Liver (tissue), 9 donors: ENCODE measurements around the gene JAML. TPM values are rescaled to one million over a fixed set of nuclear protein-coding genes. Genes with fewer than 3 reads are reported as not detected.

ENCODE experiments used
- DNase-seq: peaks from one replicate; pipeline ENCODE4 v3.0.0-alpha.2; 2017; ENCODE audit warnings: low spot score
- H3K27ac ChIP-seq, 2 donors: one replicate each; pipeline ENCODE4 v1.7.0; 2013; ENCODE audit warnings: inconsistent platforms in 2 of 2, low read length in 2 of 2, control low read depth in 1 of 2, low read depth in 1 of 2, mild to moderate bottlenecking in 1 of 2
- H3K27me3 ChIP-seq, 4 donors: one replicate each; pipeline versions ENCODE4 v1.6.1 to v1.7.0; 2013; ENCODE audit warnings: low read length in 3 of 4, inconsistent platforms in 1 of 4, mild to moderate bottlenecking in 1 of 4, moderate library complexity in 1 of 4; ENCODE audit not compliant: control insufficient read depth in 4 of 4, insufficient read depth in 4 of 4
- H3K36me3 ChIP-seq, 4 donors: one replicate each; pipeline versions ENCODE4 v1.6.1 to v1.7.0; 2013; ENCODE audit warnings: low read length in 3 of 4, mild to moderate bottlenecking in 3 of 4, low read depth in 1 of 4, moderate library complexity in 1 of 4; ENCODE audit not compliant: control insufficient read depth in 4 of 4, insufficient read depth in 3 of 4
- H3K4me1 ChIP-seq, 4 donors: one replicate each; pipeline versions ENCODE4 v1.6.1 to v1.7.0; 2013; ENCODE audit warnings: low read length in 3 of 4, mild to moderate bottlenecking in 3 of 4, moderate library complexity in 1 of 4; ENCODE audit not compliant: control insufficient read depth in 4 of 4, insufficient read depth in 4 of 4
- H3K4me3 ChIP-seq, 3 donors: one replicate each; pipeline versions ENCODE4 v1.6.1 to v1.7.0; 2013; ENCODE audit warnings: low read length in 3 of 3, control low read depth in 1 of 3, low read depth in 1 of 3, mild to moderate bottlenecking in 1 of 3
- H3K9ac ChIP-seq, 2 donors: one replicate each; pipeline ENCODE4 v1.7.0; 2013; ENCODE audit warnings: low read length in 2 of 2, mild to moderate bottlenecking in 2 of 2, moderate library complexity in 2 of 2, control low read depth in 1 of 2, low read depth in 1 of 2
- H3K9me3 ChIP-seq, 4 donors: one replicate each; pipeline versions ENCODE4 v1.6.1 to v1.7.0; 2013; ENCODE audit warnings: low read length in 3 of 4; ENCODE audit not compliant: control insufficient read depth in 4 of 4
- ATF3 ChIP-seq: IDR thresholded peaks from 2 replicates; pipeline ENCODE4 v1.6.1; 2016; ENCODE audit warnings: antibody characterized with exemption
- EGR1 ChIP-seq, 2 donors: IDR thresholded peaks; 2 replicates each; pipeline ENCODE4 v1.6.1; 2016 to 2018; ENCODE audit warnings: antibody characterized with exemption in 2 of 2, low read depth in 2 of 2
- FOXA1 ChIP-seq: IDR thresholded peaks from 2 replicates; pipeline ENCODE4 v1.6.1; 2016; ENCODE audit warnings: antibody characterized with exemption
- GABPA ChIP-seq, 2 donors: IDR thresholded peaks in 1 of 2; conservative IDR thresholded peaks in 1 of 2; 2 replicates each; pipeline ENCODE4 v1.6.1; 2016; ENCODE audit warnings: antibody characterized with exemption in 2 of 2, mild to moderate bottlenecking in 1 of 2, moderate library complexity in 1 of 2
- HNF4A ChIP-seq, 2 donors: conservative IDR thresholded peaks; 2 replicates each; pipeline ENCODE4 v1.6.1; 2016; ENCODE audit warnings: antibody characterized with exemption in 2 of 2, mild to moderate bottlenecking in 2 of 2
- HNF4G ChIP-seq: IDR thresholded peaks from 2 replicates; pipeline ENCODE4 v1.6.1; 2016; ENCODE audit warnings: antibody characterized with exemption
- JUND ChIP-seq, 2 donors: IDR thresholded peaks; 2 replicates each; pipeline ENCODE4 v1.6.1; 2016; ENCODE audit warnings: antibody characterized with exemption in 2 of 2
- MAX ChIP-seq: IDR thresholded peaks from 2 replicates; pipeline ENCODE4 v1.6.1; 2016; ENCODE audit warnings: antibody characterized with exemption
- NR2F2 ChIP-seq: IDR thresholded peaks from 2 replicates; pipeline ENCODE4 v1.6.1; 2016; ENCODE audit warnings: antibody characterized with exemption
- RAD21 ChIP-seq, 2 donors: IDR thresholded peaks; 2 replicates each; pipeline ENCODE4 v1.6.1; 2016; ENCODE audit warnings: antibody characterized with exemption in 2 of 2, mild to moderate bottlenecking in 2 of 2
- RXRA ChIP-seq, 2 donors: IDR thresholded peaks; 2 replicates each; pipeline ENCODE4 v1.6.1; 2017 to 2018; ENCODE audit warnings: antibody characterized with exemption in 2 of 2, mild to moderate bottlenecking in 1 of 2
- TAF1 ChIP-seq: conservative IDR thresholded peaks from 2 replicates; pipeline ENCODE4 v1.6.1; 2016; ENCODE audit warnings: antibody characterized with exemption, mild to moderate bottlenecking
- YY1 ChIP-seq: IDR thresholded peaks from 2 replicates; pipeline ENCODE4 v1.6.1; 2016; ENCODE audit warnings: antibody characterized with exemption, mild to moderate bottlenecking
- ZBTB33 ChIP-seq: IDR thresholded peaks from 2 replicates; pipeline ENCODE4 v1.6.1; 2016; ENCODE audit warnings: antibody characterized with exemption
- WGBS: extraction: QIAGEN DNeasy Blood & Tissue Kit; methylation state at CpG from one replicate; pipeline ENCODE4 v1.1.7; 2013; 5-methylcytosine and 5-hydroxymethylcytosine counted together
- polyA plus RNA-seq, 2 donors: library from polyadenylated mRNA; stranded (reverse) in 1 of 2; unstranded in 1 of 2; fragments of 200-250 nt in 1 of 2; fragments of >200 nt in 1 of 2; fragmentation: Nextera tagmentation in 1 of 2; extraction: Ambion mirVana in 1 of 2; gene quantifications; one replicate each; pipeline versions ENCODE4 v1.2.1 to v1.2.3, GENCODE V29; 2013 to 2015
- total RNA-seq, 2 donors: library from RNA; depleted of rRNA; stranded (reverse); fragments of >200 nt; gene quantifications; one replicate each; pipeline ENCODE4 v1.2.3, GENCODE V29; 2014
- TF ChIP-seq, protein P1 (sequence below): fragments of 150-350 bp; IDR thresholded peaks from 2 replicates; pipeline ENCODE4 v1.5.1; 2017; ENCODE audit warnings: improper control_type of control experiment, low read depth, low read length; ENCODE audit not compliant: missing input control
- donor health status: healthy.
- donor health status: healthy.
- donor health status: healthy.
- donor health status: healthy.
- donor health status: healthy.

JAML gene
- total and polyA plus RNA-seq, 4 donors: 2.2 to 13.5 (median 6.5) TPM

DNA sequence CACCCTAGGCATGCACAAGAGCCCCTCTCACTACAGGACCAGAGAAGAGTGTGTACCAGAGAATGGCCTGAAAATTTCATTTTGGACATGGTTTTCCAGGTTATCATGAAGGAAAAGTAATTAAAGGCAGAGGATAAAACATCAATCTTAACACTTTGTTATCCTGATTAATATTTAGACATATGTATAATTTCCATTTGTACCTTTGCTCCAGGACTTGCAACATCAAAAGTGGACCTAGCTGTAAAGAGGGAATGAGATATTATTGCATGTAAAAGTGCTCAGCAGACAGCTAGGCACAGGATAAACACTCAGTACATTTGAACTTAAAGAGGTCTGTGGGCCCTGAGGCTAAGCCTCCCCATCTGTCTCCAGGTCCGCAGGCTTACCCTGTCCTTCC is 70.2 kb downstream of the JAML start:
- no peak overlapping the region for H3K4me3 ChIP-seq
- H3K27me3 ChIP-seq: peaks cover 7 to 30% (median 9%) of the 10 kb centered on the region in 4 donors
- no peak for TF ChIP-seq EGR1 (IDR thresholded peaks at IDR 0.05; ENCODE audit: low read depth in 2 of 2)
- TF ChIP-seq GABPA (IDR thresholded peaks at IDR 0.05 in 1 of 2, conservative IDR thresholded peaks at IDR 0.05 in 1 of 2): no peak
- no peak for TF ChIP-seq MAX
- no peak for TF ChIP-seq RXRA (IDR thresholded peaks at IDR 0.05)
- TF ChIP-seq HNF4A (conservative IDR thresholded peaks at IDR 0.05): no peak
- no peak for TF ChIP-seq JUND (IDR thresholded peaks at IDR 0.05)
- TF ChIP-seq TAF1: no peak
- TF ChIP-seq HNF4G: no peak
- no peak for TF ChIP-seq FOXA1
- TF ChIP-seq RAD21 (IDR thresholded peaks at IDR 0.05): no peak
- TF ChIP-seq YY1: no peak
- TF ChIP-seq ATF3: no peak
- TF ChIP-seq ZBTB33: no peak
- TF ChIP-seq NR2F2: no peak
- peaks cover 5 to 10% (median 6%) of the 10 kb centered on the region in 4 donors for H3K4me1 ChIP-seq
- no peak for DNase-seq
- no peaks in the 10 kb centered on the region for H3K9me3 ChIP-seq
- no peaks in the 10 kb centered on the region for H3K36me3 ChIP-seq
- H3K9ac ChIP-seq: no peak overlapping the region
- H3K27ac ChIP-seq: no peak overlapping the region
- 82% methylated on average over 1 of the region's 1 CpG for WGBS

- H3K4me3 ChIP-seq: no peak overlapping the region
- peaks cover 7 to 30% (median 9%) of the 10 kb centered on the region in 4 donors for H3K27me3 ChIP-seq
- no peaks in the 10 kb centered on the region for H3K36me3 ChIP-seq
- DNase-seq: no peak
- H3K9ac ChIP-seq: no peak overlapping the region
- no peaks in the 10 kb centered on the region for H3K9me3 ChIP-seq
- 72% methylated on average over 11 of the region's 11 CpGs for WGBS
- H3K4me1 ChIP-seq: peaks cover 5 to 10% (median 6%) of the 10 kb centered on the region in 4 donors
- TF ChIP-seq MAX (no peak), ZBTB33 (no peak)
- H3K27ac ChIP-seq: no peak overlapping the region
Measured at GRCh38 chr11:118153976-118154375, 70.8 kb downstream of the JAML start.

- Histone ChIP-seq H3K9me3 (no peaks in the 10 kb centered on the region), H3K36me3 (no peaks in the 10 kb centered on the region), H3K4me3 (peak overlapping the region in 1 of 3 donors; percentile 46), H3K27me3 (peaks cover 7 to 30% (median 9%) of the 10 kb centered on the region in 4 donors), H3K9ac (no peak overlapping the region), H3K27ac (no peak overlapping the region), H3K4me1 (peaks cover 5 to 10% (median 6%) of the 10 kb centered on the region in 4 donors)
- WGBS: 28% methylated on average over 16 of the region's 16 CpGs
- DNase-seq: no peak
- no peak for TF ChIP-seq ZBTB33
- TF ChIP-seq, protein P1, sequence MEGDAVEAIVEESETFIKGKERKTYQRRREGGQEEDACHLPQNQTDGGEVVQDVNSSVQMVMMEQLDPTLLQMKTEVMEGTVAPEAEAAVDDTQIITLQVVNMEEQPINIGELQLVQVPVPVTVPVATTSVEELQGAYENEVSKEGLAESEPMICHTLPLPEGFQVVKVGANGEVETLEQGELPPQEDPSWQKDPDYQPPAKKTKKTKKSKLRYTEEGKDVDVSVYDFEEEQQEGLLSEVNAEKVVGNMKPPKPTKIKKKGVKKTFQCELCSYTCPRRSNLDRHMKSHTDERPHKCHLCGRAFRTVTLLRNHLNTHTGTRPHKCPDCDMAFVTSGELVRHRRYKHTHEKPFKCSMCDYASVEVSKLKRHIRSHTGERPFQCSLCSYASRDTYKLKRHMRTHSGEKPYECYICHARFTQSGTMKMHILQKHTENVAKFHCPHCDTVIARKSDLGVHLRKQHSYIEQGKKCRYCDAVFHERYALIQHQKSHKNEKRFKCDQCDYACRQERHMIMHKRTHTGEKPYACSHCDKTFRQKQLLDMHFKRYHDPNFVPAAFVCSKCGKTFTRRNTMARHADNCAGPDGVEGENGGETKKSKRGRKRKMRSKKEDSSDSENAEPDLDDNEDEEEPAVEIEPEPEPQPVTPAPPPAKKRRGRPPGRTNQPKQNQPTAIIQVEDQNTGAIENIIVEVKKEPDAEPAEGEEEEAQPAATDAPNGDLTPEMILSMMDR: no peak
- no peak for TF ChIP-seq NR2F2
- TF ChIP-seq MAX: no peak
- TF ChIP-seq HNF4A (conservative IDR thresholded peaks at IDR 0.05): no peak
- TF ChIP-seq HNF4G: no peak
- no peak for TF ChIP-seq ATF3
- no peak for TF ChIP-seq RXRA (IDR thresholded peaks at IDR 0.05)
Measured at GRCh38 chr11:118153516-118153915, 71.3 kb downstream of the JAML start.
